HG03378 (cell line): ENCODE data around the gene HAGHL.
A peak's percentile ranks its signal among the peaks of the same experiment; 100 is the strongest.

Experiments
- ATAC-seq: cut with Tn5 transposase; IDR thresholded peaks from one replicate; pipeline ENCODE4 v1.9.1; 2021; ENCODE audit warnings: mild to moderate bottlenecking, moderate library complexity; ENCODE audit not compliant: unreplicated experiment

Gene HAGHL

GRCh38 chr16:720990-721764, 5.7 kb upstream of the HAGHL start, which contains the start of gene ANTKMT:
TSS of gene ANTKMT (plus strand) at chr16:721146. CDS start at chr16:721275, 129 bp downstream.
- ATAC-seq = peak; percentile 33

- no peak for ATAC-seq
Measured at GRCh38 chr16:721765-722540, 5.0 kb upstream of the HAGHL start.

- no peak for ATAC-seq
Measured at GRCh38 chr16:722835-723633, 3.9 kb upstream of the HAGHL start.

GRCh38 chr16:723695-724094, 3.2 kb upstream of the HAGHL start:
- no peak for ATAC-seq

- no peak for ATAC-seq
Measured at GRCh38 chr16:724188-725040, 2.5 kb upstream of the HAGHL start.

- ATAC-seq = no peak
Measured at GRCh38 chr16:725041-725376, 1.9 kb upstream of the HAGHL start.

GRCh38 chr16:725463-726187, 1.3 kb upstream of the HAGHL start:
- no peak for ATAC-seq

GRCh38 chr16:726188-726437, 793 bp upstream of the HAGHL start:
- no peak for ATAC-seq

GRCh38 chr16:727291-727977, 528 bp downstream of the HAGHL start:
- no peak for ATAC-seq

GRCh38 chr16:728131-728889, 1.4 kb downstream of the HAGHL start:
- ATAC-seq = no peak

- no peak for ATAC-seq
Measured at GRCh38 chr16:728890-729744, 2.2 kb downstream of the HAGHL start.

- no peak for ATAC-seq
Measured at GRCh38 chr16:729768-730665, 3.1 kb downstream of the HAGHL start.

GRCh38 chr16:730666-731509, 4.0 kb downstream of the HAGHL start:
- ATAC-seq = no peak

- no peak for ATAC-seq
Measured at GRCh38 chr16:732332-732731, 5.4 kb downstream of the HAGHL start.

GRCh38 chr16:732936-733335, 6.0 kb downstream of the HAGHL start:
- ATAC-seq = no peak
